GM18858 (cell line): Measurements from ENCODE around the gene SLC34A1.
"Not testable (repeated sequence)": the region's sequence is repeated elsewhere in the genome, so short reads cannot be mapped to it uniquely, and the experiment has no call there.

Source experiments
- ATAC-seq: cut with Tn5 transposase; IDR thresholded peaks from one replicate; pipeline ENCODE4 v1.9.1; 2021; ENCODE audit not compliant: unreplicated experiment

Gene SLC34A1

DNA sequence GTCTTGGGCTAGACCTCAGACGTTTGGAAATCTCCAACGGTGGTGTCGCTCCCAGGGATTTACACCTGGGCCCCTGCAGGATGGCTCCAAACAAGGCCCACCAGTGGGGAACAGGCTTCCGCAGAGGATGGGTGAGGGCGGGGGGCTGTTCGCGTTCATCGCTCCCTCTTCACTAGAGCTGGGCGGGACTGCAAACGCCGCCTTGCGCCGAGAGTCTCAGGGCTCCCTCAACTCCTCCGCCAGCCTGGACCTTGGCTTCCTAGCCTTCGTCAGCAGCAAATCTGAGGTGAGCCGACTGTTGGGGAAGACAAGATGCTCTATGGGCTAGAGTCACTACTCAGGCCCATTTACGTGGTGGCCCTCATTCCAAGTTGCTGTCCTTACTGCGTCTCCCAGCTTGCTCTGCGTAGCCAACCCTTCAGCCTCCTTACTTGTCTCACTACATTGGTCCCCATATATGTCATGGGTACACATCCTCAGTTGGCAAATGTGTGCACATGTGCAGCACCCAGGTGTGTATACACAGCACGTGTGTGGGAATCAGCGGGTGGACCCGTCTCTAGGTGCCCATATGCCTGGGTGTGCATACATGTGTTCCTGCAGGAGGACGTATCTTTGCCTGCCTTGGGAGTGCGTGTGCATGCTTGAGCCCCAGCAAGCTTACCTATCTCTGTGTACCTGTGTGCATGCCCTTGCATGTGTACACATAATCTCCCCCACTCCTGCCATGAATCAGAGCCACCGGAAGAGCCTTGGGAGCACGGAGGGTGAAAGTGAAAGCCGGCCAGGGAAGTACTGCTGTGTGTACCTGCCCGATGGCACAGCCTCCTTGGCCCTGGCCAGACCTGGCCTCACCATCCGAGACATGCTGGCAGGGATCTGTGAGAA is 16.0 kb upstream of the SLC34A1 start:
- ATAC-seq, result no peak

DNA sequence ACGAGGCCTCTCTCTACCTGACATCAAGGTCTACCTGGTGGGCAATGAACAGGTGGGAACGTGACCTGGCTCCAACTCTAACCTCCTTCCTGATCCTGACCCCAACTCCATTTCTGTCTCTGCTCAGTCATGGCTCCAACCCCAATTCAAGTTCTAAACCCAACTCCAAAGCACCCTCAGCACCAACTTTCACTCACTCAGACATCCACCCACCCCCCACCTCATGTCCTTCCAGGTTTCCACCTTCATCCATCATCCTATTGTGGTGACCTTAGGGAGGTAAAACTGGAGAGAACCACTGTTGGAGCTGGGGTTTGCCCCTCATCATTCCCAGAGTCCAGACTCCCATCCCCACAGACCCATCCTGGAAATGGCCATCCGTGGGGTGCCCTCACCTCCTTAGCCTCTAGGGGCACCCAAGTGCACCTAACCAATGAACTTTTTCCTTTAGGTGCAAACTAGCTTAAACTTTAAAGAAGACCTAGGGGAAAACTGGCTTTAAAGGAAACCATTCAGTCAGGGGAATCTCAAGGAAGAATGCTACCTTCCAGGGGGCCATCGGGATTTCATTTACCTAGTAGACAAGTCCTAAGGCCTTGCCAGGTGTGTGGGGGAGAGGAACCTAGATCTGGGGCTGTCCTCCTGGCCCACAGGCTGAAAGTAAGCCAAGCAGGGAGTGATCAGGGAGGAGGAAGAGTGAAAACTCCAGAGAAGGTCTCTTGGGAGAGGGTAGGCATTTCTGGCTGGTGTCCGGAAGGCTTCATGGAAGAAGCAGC is 15.2 kb upstream of the SLC34A1 start:
- ATAC-seq, result no peak

DNA sequence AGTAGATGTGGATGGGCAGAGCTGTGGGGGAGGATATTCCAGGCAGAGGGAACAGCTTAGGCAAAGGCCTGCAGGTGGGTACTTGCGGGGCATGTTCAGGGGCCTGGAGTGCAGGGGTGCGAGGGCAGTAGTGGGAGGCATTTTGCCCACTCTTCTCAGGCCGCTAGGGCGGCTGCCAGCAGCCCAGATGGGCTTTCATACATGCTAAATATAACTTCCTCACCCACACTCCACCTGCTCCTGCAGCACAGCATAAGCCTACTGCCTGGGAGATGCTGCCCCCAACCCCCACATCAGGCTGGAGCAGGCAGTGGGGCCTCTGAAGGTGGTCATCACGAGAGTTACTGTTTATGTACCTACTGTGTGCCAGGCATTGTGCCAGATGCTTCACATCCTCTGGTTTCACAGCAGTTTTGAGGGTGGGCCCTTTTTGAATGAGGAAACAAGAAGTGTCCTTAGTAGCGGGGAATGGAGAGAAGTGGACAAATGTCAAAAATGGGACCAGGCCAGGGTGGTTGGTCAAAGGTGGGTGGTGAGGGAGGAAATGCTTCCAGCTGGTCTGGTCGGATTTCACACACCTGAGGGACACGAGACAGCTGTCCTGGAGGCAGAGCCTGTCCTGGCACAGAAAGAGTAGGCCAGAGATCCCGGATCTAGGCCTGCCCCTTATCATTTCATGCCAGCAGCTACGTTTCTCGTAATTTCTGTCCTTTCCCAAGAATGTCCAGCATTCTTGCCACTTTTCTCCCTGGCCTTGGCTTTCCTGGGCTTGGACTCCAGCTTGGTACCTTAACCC is 14.4 kb upstream of the SLC34A1 start:
- no peak for ATAC-seq

DNA sequence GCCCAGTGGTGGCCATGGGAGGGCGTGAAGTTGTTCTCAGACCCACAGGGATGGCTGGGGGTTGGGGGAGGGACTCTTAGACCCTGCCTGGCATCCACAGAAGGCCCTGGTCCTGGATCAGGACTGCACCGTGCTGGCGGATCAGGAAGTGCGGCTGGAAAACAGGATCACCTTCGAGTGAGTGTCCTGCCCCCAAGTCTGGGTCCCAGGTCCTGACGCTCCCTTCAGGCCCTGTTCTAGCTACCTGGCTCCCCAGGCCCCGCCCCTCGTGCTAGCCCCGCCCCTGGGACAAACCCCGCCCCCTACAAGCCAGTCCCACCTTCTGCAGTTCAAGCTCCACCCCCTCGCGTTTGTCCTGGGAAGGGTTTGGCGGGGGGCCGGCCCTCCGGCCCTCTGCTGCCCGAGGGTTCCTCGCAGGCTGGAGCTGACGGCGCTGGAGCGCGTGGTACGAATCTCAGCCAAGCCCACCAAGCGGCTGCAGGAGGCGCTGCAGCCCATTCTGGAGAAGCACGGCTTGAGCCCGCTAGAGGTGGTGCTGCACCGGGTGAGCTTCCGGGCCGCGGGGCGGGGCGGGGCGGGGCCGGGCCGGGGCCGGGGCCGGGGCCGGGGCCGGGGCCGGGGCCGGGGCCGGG is 13.6 kb upstream of the SLC34A1 start:
- no peak for ATAC-seq

DNA sequence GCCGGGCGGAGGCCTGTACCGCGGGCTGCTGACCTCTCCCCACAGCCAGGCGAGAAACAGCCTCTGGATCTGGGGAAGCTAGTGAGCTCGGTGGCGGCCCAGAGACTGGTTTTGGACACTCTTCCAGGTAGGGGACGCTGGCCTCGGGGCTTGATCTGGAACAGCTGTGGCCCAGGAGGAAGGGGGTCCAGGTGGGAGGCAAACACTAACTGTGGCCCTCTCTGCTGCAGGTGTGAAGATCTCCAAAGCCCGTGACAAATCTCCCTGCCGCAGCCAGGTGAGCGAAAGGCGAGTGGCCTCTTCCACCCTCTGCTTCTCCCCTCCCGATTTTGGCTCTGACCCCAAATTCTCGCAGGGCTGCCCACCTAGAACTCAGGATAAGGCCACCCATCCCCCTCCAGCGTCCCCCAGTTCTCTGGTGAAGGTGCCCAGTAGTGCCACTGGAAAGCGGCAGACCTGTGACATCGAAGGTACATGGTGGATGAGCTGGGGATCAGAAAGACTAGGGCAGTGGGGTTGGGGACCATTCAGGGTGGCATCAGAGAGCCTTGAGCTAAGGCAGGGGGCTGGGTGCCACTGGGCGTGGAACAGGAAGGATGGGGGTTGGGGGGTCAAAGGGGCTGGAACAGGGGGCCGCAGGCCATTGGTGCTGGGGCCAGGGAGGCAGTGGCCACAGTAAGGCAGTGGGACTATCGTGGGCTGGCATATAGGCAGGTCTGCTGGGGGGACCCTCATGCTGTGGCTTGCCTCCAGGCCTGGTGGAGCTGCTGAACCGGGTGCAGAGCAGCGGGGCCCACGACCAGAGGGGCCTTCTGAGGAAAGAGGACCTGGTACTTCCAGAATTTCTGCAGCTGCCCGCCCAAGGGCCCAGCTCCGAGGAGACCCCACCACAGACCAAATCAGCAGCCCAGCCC is 12.9 kb upstream of the SLC34A1 start:
- no peak for ATAC-seq

DNA sequence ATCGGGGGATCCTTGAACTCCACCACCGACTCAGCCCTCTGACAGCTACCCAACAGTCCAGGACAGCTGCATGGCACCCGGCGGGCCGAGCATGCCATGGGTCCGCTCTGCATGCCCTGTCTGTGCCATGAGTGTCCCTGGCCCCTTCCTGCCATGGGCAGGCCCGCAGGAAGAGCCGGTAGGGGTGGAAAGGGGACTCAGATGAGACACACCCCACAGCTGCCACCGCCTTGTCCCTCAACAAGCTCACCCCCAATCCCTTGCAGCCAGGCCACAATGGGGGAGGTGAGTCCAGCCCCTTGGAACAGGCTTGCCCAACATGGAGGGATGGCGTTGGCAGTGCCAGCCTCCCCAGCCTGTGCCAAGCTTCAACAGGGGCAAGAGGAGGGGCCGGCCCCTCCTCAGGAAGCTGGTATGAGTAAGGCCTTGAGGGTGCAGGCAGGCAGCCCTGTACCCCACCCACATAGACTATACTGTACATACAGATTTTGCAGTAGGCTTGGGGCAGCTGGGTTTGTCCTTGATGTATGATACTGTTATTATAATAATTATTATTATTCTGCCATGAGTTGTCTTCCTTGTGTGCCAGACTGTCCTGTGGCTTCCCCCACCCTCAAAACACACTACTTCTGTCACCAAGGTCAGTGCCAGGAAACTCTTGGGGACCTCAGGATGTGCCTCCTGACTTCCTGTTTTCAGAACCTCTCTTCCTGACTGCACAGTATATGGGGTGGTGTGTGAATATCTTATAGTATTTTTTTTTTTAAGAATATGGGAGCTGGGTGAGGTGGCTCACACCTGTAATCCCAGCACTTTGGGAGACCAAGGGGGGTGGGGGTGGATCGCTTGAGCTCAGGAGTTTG is 12.0 kb upstream of the SLC34A1 start:
- no peak for ATAC-seq

DNA sequence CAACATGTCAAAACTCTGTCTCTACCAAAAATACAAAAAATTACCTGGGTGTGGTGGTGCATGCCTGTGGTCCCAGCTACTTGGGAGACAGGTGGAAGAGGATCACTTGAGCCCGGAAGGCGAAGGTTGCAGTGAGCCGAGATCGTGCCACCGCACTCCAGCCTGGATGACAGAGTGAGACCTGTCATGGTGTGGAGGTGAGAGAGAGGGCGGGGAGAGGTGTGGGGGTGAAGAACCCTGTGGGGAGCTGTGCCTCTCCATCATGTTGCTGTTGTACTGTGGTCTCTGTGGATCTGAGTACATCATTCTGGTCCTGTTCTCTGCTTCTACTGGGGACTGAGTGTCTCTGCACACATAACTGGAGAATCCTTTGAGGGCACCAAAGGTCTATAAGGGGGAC is 11.3 kb upstream of the SLC34A1 start:
- no peak for ATAC-seq

DNA sequence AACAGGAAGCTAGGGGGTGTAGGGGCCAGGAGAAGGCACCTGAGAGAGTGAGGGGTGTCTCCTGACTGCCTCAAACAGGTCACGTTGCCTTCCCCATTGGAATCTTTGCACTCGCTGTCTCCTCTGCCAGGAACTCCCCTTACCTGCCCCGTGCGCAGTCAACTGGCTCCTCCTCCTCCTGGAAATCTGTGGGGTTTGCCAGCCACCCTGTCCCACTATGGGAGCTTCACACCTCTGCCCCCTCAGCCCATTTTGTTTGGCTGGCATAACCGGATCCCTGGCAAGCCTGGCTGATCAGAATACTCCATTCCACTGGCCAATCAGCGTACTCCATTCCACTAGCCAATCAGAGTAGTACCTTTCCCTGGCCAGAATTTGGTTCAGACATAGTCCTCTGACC is 10.4 kb upstream of the SLC34A1 start:
- ATAC-seq, result no peak

DNA sequence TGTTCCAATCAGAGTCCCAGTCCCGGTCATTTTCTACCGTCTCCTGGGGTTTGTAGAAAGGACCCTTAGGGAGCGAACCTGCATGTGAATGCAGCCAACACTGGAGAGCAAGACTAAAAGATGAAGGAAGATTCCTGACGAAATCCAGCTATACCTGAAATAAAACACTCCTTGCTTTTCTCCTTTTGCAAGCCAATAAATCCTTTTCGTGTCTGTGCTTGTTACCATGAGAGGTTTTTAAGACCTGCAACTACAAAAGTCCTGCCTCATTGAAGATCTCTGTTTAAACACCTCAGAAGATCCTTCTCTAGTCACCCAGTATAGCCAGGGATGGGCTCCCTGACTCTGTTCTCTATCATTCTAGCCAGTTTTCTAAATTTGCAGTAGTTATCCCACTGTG is 10.0 kb upstream of the SLC34A1 start:
- ATAC-seq, result no peak

DNA sequence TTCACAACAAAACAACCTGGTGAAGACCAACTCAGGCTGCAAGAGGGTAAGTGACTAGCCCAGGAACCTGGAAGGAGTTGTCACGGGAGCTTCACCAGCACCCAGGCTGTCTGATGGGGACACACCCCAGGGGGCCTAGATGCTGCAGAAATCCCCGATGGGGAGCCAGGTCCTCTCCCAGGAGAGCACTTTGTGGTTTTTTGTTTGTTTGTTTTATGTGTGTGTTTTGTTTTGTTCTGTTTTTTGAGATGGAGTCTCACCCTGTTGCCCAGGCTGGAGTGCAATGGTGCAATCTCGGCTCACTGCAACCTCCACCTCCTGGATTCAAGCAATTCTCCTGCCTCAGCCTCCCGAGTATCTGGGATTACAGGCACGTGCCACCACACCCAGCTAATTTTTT is 8.7 kb upstream of the SLC34A1 start:
- not testable (repeated sequence) for ATAC-seq

DNA sequence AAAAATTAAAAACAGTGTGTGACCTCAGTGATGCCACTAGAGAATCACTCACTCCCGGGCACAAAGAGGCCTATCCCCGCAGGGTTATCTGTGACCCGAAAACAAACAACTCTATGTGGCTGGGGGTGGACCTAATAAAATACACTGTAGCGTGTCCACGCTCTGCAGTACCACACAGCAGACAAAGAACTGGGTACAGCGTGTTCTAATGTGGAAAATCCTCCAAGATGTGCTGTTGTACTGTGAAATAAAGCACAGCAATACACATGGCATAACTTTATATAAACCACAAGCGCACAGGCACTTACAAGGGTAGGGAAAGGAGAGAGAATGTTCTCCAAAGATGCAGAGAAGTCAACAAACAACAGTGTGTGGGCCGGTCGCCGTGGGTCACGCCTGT is 8.1 kb upstream of the SLC34A1 start:
- ATAC-seq, result no peak

DNA sequence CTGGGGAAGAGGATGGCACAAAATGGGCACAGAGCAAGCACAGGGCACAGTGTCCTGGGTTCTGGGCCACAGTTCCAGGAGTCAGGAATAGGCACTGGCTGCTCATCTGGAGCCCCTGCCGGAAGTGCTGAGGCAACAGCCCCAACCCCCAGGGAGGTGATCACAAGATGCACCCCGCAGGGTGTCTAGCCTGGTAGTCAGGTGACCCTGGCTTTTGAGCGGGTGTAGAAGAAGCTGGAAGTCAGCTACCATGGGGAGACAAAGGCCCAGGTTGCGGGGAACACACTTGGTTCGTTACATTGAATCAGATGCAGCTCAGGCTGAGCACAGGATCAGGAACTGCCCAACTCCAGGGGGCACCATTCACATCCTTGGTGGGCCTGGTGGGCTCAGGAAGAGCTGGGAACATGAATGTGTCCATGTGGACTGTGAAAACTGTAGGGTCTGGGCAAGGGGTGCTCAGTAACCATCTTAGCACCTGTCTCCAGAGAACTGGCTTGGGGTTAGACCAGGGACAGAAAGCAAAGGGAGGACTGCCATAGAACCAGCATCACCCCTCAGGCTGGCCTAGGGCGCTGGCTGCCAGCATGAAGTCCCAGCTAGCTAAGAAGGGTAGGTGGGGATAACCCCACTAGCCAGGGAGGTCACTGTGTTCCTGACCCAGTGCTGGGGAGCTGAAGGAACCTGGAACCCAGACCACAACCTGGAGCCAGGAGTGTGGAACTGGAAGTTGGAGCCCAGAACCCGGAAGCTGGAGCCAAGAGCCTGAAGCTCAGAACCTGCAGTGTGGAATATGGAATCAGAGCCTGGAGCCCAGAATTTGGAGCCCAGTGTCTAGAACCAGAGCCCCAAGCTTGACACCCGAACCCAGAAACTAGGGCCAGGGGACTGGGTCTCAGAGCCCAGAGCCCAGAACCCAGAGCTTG is 6.1 kb upstream of the SLC34A1 start:
- no peak for ATAC-seq

DNA sequence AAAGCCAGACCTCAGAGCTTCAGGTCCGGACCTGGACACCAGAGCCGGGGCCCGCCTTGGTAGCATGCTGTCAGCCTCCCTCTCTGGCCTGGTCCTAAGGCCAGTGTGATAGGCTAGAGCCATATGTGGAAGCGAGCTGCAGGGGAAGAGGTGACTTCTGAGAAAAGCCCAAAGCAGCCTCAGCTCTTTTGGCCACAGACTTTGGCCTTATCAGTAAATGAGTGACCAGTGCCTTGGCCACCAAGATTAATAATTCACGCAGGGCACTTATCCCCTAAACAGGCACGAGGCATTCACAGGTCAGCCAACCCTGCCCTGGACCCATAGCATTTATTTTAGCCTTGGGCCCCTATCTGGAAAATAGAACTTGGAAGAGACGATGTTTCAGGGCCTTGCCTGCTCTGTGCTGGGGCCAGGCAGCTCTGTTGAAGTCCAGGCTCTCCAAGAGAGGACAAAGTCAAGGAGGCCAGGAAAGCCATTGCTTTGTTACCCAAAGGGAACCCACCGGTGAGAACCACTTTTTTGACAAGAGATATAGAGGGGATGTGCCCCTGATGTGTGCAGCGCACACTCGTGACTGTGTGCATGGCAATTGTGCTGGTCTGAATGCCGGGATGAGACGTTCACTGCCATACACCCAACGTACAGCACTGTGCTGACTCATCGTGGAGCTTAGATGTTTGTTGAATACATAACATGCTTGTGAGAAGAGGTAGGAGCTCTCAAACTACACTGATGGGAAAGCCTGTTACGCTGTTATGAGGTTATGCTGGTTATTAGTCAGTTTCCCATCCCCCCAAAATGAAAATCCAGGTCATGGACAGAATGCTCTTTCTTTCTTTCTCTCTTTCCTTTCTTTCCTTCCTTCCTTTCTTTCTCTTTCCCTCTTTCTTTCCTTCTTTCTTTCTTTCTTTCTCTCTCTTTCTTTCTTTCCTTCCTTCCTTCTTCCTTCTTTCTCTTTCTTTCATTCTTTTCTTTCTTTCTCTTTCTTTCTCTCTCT is 5.0 kb upstream of the SLC34A1 start:
- no peak for ATAC-seq

DNA sequence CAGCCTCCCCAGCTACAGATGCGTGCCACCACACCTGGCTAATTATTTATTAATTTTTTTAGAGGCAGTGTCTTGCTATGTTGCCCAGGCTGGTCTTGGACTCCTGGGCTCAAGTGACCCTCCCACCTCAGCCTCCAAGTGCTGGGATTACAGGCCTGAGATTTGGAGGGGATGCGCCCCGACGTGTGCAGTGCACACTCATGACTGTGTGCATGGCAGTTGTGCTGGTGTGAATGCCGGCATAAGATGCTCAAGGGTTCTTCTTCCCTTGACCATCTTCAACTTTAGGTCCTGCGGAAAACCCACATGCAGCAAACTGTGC is 3.5 kb upstream of the SLC34A1 start:
- no peak for ATAC-seq

DNA sequence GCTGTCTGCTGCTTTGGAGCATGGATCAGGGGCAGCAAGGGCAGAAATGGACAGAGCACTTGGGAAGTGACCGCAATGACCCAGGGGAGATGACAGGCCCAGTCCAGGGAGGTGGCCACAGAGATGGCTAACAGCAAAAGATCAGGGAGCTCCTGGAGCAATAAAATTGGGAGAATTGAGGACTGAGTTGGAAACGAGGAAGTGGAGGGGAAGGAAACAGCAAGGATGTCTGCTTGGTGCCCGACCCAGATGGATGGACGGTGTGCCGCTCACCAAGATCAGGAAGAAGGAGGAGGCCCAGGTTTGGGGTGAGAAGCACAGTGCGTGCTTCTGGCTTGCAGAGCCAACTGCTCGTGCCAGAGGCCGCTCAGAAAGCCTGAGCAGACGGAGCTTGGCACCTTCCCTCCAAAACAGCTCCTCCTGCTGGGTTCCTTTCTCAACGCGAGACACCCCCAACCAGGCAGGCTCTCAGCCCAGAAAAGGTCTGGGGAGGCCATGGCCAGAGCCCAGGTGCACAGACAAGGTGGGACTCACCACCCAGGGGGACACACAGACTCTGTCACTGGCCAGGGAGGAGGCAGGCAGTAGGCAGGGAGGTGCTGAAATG is 1.7 kb upstream of the SLC34A1 start:
- ATAC-seq, result no peak

DNA sequence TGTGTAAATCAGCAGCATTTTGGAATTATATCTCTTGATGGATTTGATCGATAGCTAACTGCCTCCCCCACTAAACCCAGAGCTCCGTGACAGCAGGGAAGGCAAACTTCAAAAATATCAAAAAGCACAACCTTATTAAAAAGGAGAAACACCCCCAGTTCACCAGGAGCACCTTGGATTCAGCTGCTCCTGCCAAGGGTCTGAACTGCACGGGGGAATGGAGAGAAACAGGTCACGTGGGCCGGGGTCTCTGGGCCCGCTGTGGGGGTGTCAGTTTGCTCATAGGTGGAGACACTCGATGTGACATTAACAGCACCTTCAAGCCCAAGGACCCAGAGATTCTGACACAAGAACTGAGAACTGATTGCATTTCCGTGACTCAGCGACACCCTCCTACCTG is 1.1 kb upstream of the SLC34A1 start:
- no peak for ATAC-seq

DNA sequence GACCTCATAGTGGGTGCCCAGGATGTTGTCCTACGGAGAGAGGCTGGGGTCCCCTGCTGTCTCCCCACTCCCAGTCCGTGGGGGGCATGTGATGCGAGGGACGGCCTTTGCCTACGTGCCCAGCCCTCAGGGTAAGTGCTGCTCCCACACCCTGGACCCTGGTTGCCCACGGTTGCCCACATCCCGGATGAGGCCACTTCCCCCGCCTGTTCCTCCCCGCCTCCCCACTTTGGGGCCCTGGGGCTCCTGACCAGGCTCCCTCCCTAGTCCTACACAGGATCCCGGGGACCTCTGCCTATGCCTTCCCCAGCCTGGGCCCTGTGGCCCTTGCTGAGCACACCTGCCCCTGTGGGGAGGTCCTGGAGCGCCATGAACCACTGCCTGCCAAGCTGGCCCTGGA is 1.5 kb downstream of the SLC34A1 start:
- no peak for ATAC-seq
